GM10266 (cell line): ENCODE measurements around the gene GMEB2.
"Not testable (repeated sequence)": the region's sequence is repeated elsewhere in the genome, so short reads cannot be mapped to it uniquely, and the experiment has no call there.

Experiments used
- DNase-seq: peaks from one replicate; pipeline ENCODE4 v3.0.0; 2012; ENCODE audit errors: extremely low spot score
- CTCF ChIP-seq: IDR thresholded peaks from 2 replicates; pipeline ENCODE4 v1.5.1; 2012; ENCODE audit warnings: mild to moderate bottlenecking, low read depth; ENCODE audit not compliant: control insufficient read depth, insufficient read depth; ENCODE audit errors: missing control alignments

The GMEB2 gene

GRCh38 chr20:63626424-63627128 lies at the start of gene GMEB2:
Gene GMEB2, minus strand, starts transcription at chr20:63627101. Its CDS starts 7,704 bp downstream, at chr20:63619397.
- TF ChIP-seq CTCF = no peak

GRCh38 chr20:63675681-63676368 lies 48.9 kb upstream of the GMEB2 start:
- DNase-seq = no peak
- TF ChIP-seq CTCF = no peak

More at GRCh38 chr20:63626424-63627128, at the start of gene GMEB2:
- DNase-seq = peak; percentile 94

GRCh38 chr20:63673951-63674350 lies 47.0 kb upstream of the GMEB2 start:
- no peak for TF ChIP-seq CTCF
- no peak for DNase-seq

- no peak for DNase-seq
- no peak for TF ChIP-seq CTCF
Observed at GRCh38 chr20:63672666-63673065, 45.8 kb upstream of the GMEB2 start.

- DNase-seq = not testable (repeated sequence)
Observed at GRCh38 chr20:63671695-63672094, 44.8 kb upstream of the GMEB2 start.

GRCh38 chr20:63668351-63668750 lies 41.5 kb upstream of the GMEB2 start:
- no peak for DNase-seq
- no peak for TF ChIP-seq CTCF

GRCh38 chr20:63667858-63668257 lies 41.0 kb upstream of the GMEB2 start:
- DNase-seq = no peak
- TF ChIP-seq CTCF = no peak
